GM18499 (cell line): ENCODE measurements around the gene MUC12.

Experiments
- ATAC-seq: cut with Tn5 transposase; IDR thresholded peaks from one replicate; pipeline ENCODE4 v1.9.1; 2021; ENCODE audit warnings: moderate number of reproducible peaks; ENCODE audit not compliant: insufficient read depth, unreplicated experiment

MUC12 gene

GRCh38 chr7:100951888-100952560 is 17.3 kb upstream of the MUC12 start:
- ATAC-seq = no peak

GRCh38 chr7:100952641-100953040 is 16.7 kb upstream of the MUC12 start:
- no peak for ATAC-seq

GRCh38 chr7:100957832-100958421 is 11.4 kb upstream of the MUC12 start:
- no peak for ATAC-seq

GRCh38 chr7:100959894-100960293 is 9.5 kb upstream of the MUC12 start:
- ATAC-seq = no peak

- ATAC-seq = no peak
Observed at GRCh38 chr7:100962537-100962936, 6.8 kb upstream of the MUC12 start.

GRCh38 chr7:100963386-100963785 is 6.0 kb upstream of the MUC12 start:
- ATAC-seq = no peak

- ATAC-seq = no peak
Observed at GRCh38 chr7:100963874-100964273, 5.5 kb upstream of the MUC12 start.

GRCh38 chr7:100964630-100965029 is 4.7 kb upstream of the MUC12 start:
- no peak for ATAC-seq

- ATAC-seq = no peak
Observed at GRCh38 chr7:100965045-100965722, 4.2 kb upstream of the MUC12 start.

GRCh38 chr7:100965723-100966541 is 3.4 kb upstream of the MUC12 start:
- ATAC-seq = no peak

- no peak for ATAC-seq
Observed at GRCh38 chr7:100966542-100967291, 2.6 kb upstream of the MUC12 start.

GRCh38 chr7:100967292-100967863 is 2.0 kb upstream of the MUC12 start:
- no peak for ATAC-seq

- ATAC-seq = no peak
Observed at GRCh38 chr7:100968031-100968430, 1.3 kb upstream of the MUC12 start.

- no peak for ATAC-seq
Observed at GRCh38 chr7:100968650-100969049, 715 bp upstream of the MUC12 start.

GRCh38 chr7:100971111-100972001 is 2.0 kb downstream of the MUC12 start:
- ATAC-seq = no peak

- ATAC-seq = no peak
Observed at GRCh38 chr7:100972002-100972347, 2.6 kb downstream of the MUC12 start.

- ATAC-seq = no peak
Observed at GRCh38 chr7:100974021-100974420, 4.7 kb downstream of the MUC12 start.

- ATAC-seq = no peak
Observed at GRCh38 chr7:100975371-100975821, 6.0 kb downstream of the MUC12 start.

- no peak for ATAC-seq
Observed at GRCh38 chr7:100978300-100978699, 8.9 kb downstream of the MUC12 start.
